Erythroblast (primary cell): ENCODE data around the gene CERS6.

ENCODE experiments used
- GATA1 ChIP-seq: IDR thresholded peaks from 2 replicates; pipeline ENCODE4 v1.6.1; 2011; ENCODE audit warnings: low read depth, mild to moderate bottlenecking, control low read depth, low read length, moderate library complexity
- POLR2A ChIP-seq: IDR thresholded peaks from 2 replicates; pipeline ENCODE4 v1.6.1; 2011; ENCODE audit warnings: mild to moderate bottlenecking, low read length

GRCh38 chr2:168561991-168562390 is 105.9 kb downstream of the CERS6 start:
- TF ChIP-seq POLR2A, result no peak
- no peak for TF ChIP-seq GATA1
